ENCODE measurements around the gene CERS6. TPM values are rescaled to one million over a fixed set of nuclear protein-coding genes. Genes with fewer than 3 reads are reported as not detected.
A peak's percentile ranks its signal among the peaks of the same experiment; 100 is the strongest.

Gene CERS6
- polyA plus RNA-seq, 3 donors: 7.6 to 17.7 (median 15.6) TPM

DNA sequence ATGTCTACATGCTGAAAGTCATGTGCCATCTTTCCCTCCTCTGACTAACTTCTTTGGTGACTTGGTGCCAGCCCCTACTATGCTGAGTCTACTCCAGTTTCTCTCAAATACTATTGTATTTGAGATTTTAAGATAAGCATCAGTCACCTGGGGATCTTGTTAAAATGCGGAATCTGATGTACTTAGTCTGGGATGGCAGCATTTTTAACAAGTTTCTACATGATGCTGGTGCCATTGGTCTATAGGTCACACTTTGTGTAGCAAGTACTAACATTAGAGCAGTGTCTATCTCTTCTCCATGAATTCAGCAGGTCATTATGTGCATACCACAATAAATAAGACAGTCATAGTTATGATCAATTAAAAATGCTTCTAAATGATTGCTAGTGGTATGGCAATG lies 106.9 kb downstream of the CERS6 start:
- peaks cover 0 to 4% of the 10 kb centered on the region in 2 donors for H3K9me3 ChIP-seq (replicated peaks in 1 of 2; ENCODE audit: control insufficient read depth in 1 of 2, insufficient read depth in 1 of 2, low read length in 2 of 2)
- H3K36me3 ChIP-seq (replicated peaks in 1 of 2; ENCODE audit: control insufficient read depth in 1 of 2, insufficient read depth in 2 of 2, low read length in 2 of 2): peaks cover 19 to 34% of the 10 kb centered on the region in 2 donors
- H3K9ac ChIP-seq (ENCODE audit: insufficient read depth, low read length, poor library complexity, severe bottlenecking): no peak overlapping the region
- no peak overlapping the region for H3K27ac ChIP-seq (ENCODE audit: low read depth in 1 of 2, low read length in 2 of 2)
- H3K79me2 ChIP-seq (ENCODE audit: insufficient read depth, low read length): peaks cover 64% of the 10 kb centered on the region
- Mint-ChIP-seq H3K36me3 (peaks cover 31 to 52% of the 10 kb centered on the region in 2 donors), H3K4me1 (peaks cover 18% of the 10 kb centered on the region), H3K27ac (no peak overlapping the region), H3K4me3 (no peak overlapping the region), H3K27me3 (ENCODE audit: low read depth in 3 of 3) (no peaks in the 10 kb centered on the region), H3K9me3 (peaks cover 0 to 9% (median 4%) of the 10 kb centered on the region in 7 donors)
- intact Hi-C loops (cut with micrococcal nuclease): no loop called here
- H3K4me3 ChIP-seq (replicated peaks in 1 of 3; ENCODE audit: low read depth in 2 of 3, low read length in 3 of 3): no peak overlapping the region
- no peak for DNase-seq
- WGBS (ENCODE audit: insufficient coverage): 100% methylated on average over 1 of the region's 1 CpG
- TF ChIP-seq, protein P1, sequence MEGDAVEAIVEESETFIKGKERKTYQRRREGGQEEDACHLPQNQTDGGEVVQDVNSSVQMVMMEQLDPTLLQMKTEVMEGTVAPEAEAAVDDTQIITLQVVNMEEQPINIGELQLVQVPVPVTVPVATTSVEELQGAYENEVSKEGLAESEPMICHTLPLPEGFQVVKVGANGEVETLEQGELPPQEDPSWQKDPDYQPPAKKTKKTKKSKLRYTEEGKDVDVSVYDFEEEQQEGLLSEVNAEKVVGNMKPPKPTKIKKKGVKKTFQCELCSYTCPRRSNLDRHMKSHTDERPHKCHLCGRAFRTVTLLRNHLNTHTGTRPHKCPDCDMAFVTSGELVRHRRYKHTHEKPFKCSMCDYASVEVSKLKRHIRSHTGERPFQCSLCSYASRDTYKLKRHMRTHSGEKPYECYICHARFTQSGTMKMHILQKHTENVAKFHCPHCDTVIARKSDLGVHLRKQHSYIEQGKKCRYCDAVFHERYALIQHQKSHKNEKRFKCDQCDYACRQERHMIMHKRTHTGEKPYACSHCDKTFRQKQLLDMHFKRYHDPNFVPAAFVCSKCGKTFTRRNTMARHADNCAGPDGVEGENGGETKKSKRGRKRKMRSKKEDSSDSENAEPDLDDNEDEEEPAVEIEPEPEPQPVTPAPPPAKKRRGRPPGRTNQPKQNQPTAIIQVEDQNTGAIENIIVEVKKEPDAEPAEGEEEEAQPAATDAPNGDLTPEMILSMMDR (IDR thresholded peaks at IDR 0.05): no peak
- H3K4me1 ChIP-seq (ENCODE audit: control insufficient read depth in 1 of 2, insufficient read depth in 2 of 2, low read length in 2 of 2): peaks cover 0 to 5% of the 10 kb centered on the region in 2 donors
- no peaks in the 10 kb centered on the region for H3K27me3 ChIP-seq (ENCODE audit: control insufficient read depth in 2 of 2, insufficient read depth in 2 of 2, low read length in 2 of 2)
- H3K4me2 ChIP-seq (replicated peaks; ENCODE audit: extremely low read depth, low read length, poor library complexity, severe bottlenecking): no peak overlapping the region
- peaks cover 8% of the 10 kb centered on the region for H4K20me1 ChIP-seq (ENCODE audit: insufficient read depth, low read length)
- H2AFZ ChIP-seq (ENCODE audit: insufficient read depth, low read depth, low read length, poor library complexity, severe bottlenecking): no peak overlapping the region

DNA sequence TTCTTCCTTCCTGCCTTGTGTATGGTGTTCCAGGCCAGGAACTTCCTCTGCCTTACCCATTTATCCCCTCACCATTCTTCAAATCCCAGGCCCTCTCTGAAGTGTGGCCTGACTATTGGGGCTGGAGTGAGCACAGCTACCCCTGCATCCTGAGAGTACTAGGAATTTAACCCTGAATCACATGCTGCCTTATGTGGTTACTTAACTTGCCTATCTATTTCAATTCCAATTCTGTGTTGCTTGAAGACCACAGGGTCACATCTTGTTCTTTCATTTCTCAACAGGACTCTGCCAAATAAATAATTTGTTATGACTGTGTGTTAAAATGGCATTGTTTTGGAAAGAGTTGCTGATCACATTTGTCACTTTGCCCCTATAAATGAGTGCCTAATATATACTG lies 108.6 kb downstream of the CERS6 start:
- Histone ChIP-seq H3K9ac (ENCODE audit: insufficient read depth, low read length, poor library complexity, severe bottlenecking) (no peak overlapping the region), H2AFZ (ENCODE audit: insufficient read depth, low read depth, low read length, poor library complexity, severe bottlenecking) (no peak overlapping the region), H3K36me3 (replicated peaks in 1 of 2; ENCODE audit: control insufficient read depth in 1 of 2, insufficient read depth in 2 of 2, low read length in 2 of 2) (peaks cover 19 to 34% of the 10 kb centered on the region in 2 donors), H3K4me1 (ENCODE audit: control insufficient read depth in 1 of 2, insufficient read depth in 2 of 2, low read length in 2 of 2) (peaks cover 2 to 6% of the 10 kb centered on the region in 2 donors), H3K9me3 (replicated peaks in 1 of 2; ENCODE audit: control insufficient read depth in 1 of 2, insufficient read depth in 1 of 2, low read length in 2 of 2) (peaks cover 0 to 4% of the 10 kb centered on the region in 2 donors), H4K20me1 (ENCODE audit: insufficient read depth, low read length) (peaks cover 10% of the 10 kb centered on the region), H3K4me2 (replicated peaks; ENCODE audit: extremely low read depth, low read length, poor library complexity, severe bottlenecking) (no peak overlapping the region), H3K4me3 (replicated peaks in 1 of 3; ENCODE audit: low read depth in 2 of 3, low read length in 3 of 3) (no peak overlapping the region), H3K27ac (ENCODE audit: low read depth in 1 of 2, low read length in 2 of 2) (peak overlapping the region in 1 of 2 donors; percentile 5), H3K27me3 (ENCODE audit: control insufficient read depth in 2 of 2, insufficient read depth in 2 of 2, low read length in 2 of 2) (no peaks in the 10 kb centered on the region), H3K79me2 (ENCODE audit: insufficient read depth, low read length) (peaks cover 67% of the 10 kb centered on the region)
- no peak for DNase-seq
- TF ChIP-seq, protein P1 (IDR thresholded peaks at IDR 0.05): no peak
- H3K36me3 Mint-ChIP-seq: peaks cover 37 to 46% of the 10 kb centered on the region in 2 donors
- no peaks in the 10 kb centered on the region for H3K27me3 Mint-ChIP-seq (ENCODE audit: low read depth in 3 of 3)
- H3K27ac Mint-ChIP-seq: peak overlapping the region in 5 of 7 donors; percentile 21 to 66 (median 55)
- intact Hi-C loops (cut with micrococcal nuclease): no loop called here
- H3K9me3 Mint-ChIP-seq: peaks cover 0 to 5% (median under 1%) of the 10 kb centered on the region in 7 donors
- H3K4me1 Mint-ChIP-seq: peaks cover 19% of the 10 kb centered on the region
- no peak overlapping the region for H3K4me3 Mint-ChIP-seq
